Activated CD4-positive, alpha-beta T cell treated with anti-CD3 and anti-CD28 coated beads for 48 hours (primary cell): ENCODE measurements around the gene SNX6.
A peak's percentile ranks its signal among the peaks of the same experiment; 100 is the strongest.
"Not testable (repeated sequence)": the region's sequence is repeated elsewhere in the genome, so short reads cannot be mapped to it uniquely, and the experiment has no call there.

Experiments used
- DNase-seq: peaks from one replicate; pipeline ENCODE4 v3.0.0-alpha.2; 2020

The SNX6 gene

GRCh38 chr14:34629657-34630529 lies at the start of gene SNX6:
SNX6 (minus strand) TSS chr14:34630148; CDS start chr14:34630116, 32 bp downstream.
- DNase-seq: peak; percentile 83

- DNase-seq: no peak
These were observed 48.8 kb upstream of the SNX6 start for GRCh38 chr14:34678735-34679134.

DNA sequence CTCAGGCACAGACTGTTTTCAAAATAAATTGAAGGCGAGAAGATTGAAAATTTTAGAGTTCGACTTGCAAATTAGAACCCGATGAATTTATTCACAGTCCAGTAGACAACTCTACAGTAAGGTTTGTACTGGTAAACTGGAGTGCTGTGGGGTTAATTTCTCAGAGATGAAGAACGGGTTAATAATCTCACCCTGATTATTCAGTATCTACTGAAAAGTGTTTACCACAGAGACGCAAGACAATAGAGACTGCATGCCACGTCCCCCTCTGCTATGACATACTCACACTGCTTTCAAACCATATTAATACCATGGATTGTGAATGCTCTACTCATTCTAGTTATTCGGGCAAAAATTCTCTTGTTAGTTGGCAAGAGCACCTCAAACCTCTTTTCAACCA lies 48.4 kb upstream of the SNX6 start:
- no peak for DNase-seq

GRCh38 chr14:34676516-34677211 lies 46.7 kb upstream of the SNX6 start:
- DNase-seq: no peak

DNA sequence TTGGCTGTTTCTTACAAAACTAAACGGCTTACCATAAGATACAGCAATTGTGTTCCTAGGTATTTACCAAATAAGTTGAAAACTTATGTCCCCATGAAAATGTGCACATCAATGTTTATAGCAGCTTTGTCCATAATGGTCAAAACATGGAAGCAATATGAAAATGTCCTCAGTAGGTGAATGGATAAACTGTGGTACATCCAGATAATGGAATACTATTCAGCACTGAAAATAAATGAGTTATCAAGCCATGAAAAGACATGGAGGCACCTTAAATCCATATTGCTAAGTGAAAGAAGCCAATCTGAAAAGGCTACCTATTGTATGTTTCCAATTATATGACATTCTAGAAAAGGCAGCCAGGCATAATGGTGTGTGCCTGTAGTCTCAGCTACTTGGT lies 43.8 kb upstream of the SNX6 start:
- no peak for DNase-seq

DNA sequence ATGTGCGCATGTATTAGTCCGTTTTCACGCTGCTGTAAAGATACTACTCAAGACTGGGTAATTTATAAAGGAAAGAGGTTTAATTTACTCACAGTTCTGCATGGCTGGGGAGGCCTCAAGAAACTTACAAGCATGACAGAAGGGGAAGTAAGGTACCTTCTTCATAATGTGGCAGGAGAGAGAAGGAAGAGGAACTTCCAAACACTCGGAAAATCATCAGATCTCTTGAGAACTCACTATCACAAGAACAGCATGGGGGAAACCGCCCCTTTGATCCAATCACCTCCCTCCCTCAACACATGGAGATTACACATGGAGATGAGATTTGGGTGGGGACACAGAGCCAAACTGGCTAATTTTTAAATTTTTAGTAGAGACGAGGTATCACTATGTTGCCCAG lies 41.8 kb upstream of the SNX6 start:
- DNase-seq: no peak

GRCh38 chr14:34668111-34668510 lies 38.2 kb upstream of the SNX6 start:
- no peak for DNase-seq

GRCh38 chr14:34667007-34667406 lies 37.1 kb upstream of the SNX6 start:
- DNase-seq: no peak

DNA sequence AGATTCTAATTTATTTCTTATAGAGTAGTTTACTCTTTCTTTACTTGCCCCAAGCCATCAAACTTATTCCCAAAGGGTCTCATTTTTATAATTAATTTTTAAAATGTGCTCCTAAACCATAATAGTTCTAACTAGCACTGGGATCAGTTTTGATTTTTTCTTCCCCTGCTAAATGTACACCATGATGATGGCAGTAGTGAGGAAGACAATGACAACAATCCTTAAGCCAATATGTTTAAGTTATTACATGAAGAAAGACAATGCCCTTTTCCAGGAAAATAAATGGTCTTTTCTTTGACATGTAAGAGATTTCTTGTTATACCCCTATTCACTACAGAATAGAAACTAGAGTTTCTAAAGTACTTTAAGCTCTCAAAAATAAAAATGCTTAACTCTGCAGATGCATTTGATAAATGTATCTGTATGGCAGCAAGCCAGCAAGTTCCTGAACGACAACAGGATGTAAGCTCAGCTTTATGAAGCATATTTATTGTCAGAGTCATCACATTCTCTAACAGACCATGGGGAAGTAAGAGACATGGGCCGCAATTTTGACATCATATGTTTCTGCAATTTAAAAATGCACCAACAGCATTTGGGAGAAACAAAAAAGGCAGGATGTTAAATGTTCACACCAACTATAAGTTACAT lies 36.0 kb upstream of the SNX6 start:
- DNase-seq: no peak

- DNase-seq: no peak
These were observed 32.7 kb upstream of the SNX6 start for GRCh38 chr14:34662561-34663088.

DNA sequence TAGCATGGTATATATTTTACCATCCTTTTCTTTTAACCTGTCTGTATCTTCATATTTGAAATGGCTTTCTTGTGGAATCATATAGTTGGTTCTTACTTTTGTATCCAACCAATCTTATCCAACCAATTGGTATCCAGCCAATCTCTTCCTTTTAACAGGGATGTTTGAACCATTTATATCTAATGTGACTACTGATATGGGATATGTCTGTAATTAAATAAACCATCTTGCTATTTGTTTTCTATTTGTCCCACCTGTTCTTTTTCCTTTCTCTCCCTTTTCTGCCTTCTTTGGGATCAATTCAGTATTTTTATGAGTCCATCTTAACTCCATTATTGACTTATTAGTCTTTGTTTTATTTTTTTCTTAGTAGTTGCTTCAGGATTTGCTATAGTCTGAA lies 30.8 kb upstream of the SNX6 start:
- no peak for DNase-seq

- no peak for DNase-seq
These were observed 26.0 kb upstream of the SNX6 start for GRCh38 chr14:34655959-34656358.

DNA sequence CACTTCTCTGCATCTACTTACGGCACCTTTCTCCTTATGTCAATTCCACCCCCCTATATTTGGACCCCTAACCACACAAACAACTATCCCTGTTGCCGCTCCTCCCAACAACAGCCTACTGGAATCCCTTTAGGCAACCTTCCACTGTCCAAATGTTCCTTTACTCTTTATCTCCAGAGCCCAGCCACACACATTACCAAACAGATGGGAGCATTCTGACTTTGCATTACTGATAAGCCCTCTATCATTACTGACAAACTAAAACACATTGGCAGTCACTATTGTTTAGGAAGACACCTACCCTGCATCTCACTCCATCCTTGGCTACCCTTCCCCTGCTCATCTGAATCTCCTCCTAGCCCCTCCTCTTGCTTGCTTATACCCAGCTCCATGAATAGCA lies 23.1 kb upstream of the SNX6 start:
- not testable (repeated sequence) for DNase-seq

- DNase-seq: not testable (repeated sequence)
These were observed 22.4 kb upstream of the SNX6 start for GRCh38 chr14:34652348-34652747.

DNA sequence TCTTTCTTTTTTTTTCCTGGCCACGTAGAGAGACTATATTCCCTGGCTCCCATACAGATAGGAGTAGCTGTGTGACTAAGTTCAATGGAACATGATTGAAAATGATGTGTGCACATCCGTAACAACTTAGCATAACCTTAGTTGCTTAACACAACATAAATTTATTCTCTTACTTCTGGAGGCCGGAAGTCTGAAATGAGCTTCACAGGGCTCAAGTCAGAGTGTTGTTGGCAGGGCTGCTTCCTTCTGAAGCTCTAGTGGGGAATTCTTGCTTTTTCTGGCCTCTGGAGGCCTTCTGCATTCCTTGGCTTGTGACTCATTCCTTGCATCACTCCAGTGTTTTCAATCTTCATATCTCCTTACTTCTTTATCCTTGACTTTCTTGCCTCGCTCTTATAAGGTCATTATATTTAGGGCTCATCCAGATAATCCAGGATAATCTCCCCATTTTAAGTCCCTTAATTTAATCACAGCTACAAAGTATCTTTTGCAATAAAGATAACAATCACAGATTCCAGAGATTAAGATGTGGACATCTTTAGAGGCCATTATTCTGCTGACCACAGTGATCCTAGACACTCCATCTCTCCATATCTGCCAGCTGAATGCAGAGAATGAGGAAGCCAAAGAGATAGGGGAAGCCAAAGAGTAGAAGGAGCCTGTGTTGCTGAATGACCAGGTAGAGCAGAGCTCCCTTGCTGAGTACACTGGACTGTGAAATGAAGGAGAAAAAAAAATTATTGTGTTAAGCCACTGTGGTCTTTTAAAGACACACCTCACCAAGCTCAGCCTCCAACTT lies 21.0 kb upstream of the SNX6 start:
- DNase-seq: no peak

- not testable (repeated sequence) for DNase-seq
These were observed 20.1 kb upstream of the SNX6 start for GRCh38 chr14:34650006-34650405.

DNA sequence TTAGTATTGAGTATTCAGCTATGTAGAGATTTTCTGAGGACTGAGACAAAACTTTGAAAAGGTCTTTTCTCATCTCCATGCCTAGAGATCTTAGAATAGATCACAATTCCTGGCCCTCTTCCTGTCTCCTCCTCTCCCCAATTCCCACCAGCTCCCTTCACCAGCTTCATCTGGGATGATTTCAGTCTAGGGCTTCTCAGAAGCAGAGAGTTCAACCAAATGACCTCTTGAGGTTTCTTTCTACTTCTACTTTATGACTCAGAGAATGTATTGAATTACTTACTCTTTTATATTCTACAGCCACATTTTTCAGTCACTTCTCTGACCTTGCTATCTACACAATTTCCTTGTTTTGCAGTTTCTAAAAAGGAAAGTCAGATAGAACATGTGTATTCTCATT lies 19.4 kb upstream of the SNX6 start:
- no peak for DNase-seq

DNA sequence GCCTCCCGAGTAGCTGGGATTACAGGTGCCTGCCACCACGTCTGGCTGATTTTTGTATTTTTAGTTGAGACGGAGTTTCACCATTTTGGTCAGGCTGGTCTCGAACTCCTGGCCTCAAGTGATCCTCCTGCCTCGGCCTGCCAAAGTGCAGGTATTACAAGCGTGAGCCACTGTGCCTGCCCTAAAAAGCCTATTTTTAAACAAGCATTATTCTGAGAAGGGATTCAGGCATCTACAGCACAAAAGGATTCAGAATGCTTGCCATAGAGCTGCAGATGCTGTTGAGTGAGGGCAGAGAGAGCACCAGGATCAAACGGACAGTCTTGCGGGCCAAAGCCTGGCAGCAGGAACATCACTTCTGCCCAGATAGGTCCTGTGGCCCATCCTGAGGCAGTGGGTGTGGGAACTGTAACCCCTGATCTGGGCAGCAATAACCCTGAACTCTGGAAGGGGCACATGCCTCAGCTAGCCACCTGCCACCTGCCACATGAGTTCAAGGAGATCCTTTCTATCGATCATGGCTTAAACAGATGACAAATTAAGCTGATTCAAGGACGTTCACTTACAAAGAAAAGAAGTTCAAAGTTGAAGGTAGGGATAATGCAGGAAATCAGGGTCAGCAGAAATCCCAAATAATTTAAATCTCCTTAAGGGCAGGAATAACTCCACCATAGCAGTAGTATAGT lies 16.8 kb upstream of the SNX6 start:
- DNase-seq: no peak

DNA sequence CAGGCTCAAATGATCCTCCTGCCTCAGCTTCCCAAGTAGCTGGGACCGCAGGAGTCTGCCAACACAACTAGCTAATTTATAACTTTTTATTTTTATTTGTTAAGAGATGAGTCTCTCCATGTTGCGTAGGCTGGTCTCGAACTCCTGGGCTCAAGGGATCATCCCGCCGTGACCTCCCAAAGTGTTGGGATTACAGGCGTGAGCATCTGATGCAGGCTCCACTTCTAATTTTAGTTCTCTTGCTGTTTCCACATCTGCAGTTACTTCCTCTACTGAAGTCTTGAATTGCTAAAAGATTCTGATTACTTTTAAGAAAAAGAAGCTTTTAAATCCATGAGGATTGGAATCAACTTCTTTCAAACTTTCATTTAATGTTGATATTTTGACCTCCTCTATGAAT lies 13.4 kb upstream of the SNX6 start:
- no peak for DNase-seq

GRCh38 chr14:34642595-34642994 lies 12.6 kb upstream of the SNX6 start:
- no peak for DNase-seq

GRCh38 chr14:34640826-34641225 lies 10.9 kb upstream of the SNX6 start:
- DNase-seq: no peak

DNA sequence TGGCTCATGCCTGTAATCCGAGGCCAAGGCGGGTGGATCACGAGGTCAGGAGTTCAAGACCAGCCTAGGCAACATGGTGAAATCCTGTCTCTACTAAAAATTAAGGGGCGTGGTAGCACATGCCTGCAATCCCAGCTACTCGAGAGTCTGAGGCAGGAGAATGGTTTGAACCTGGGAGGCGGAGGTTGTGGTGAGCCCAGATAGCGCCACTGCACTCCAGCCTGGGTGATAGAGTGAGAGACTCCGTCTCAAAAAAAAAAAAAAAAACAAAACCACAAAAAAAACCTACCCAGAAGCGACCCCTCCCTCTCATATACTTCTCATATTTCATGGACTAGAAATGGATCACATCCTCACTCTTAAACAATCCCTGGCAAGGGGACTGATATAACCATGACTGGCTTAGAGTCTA lies 4.4 kb upstream of the SNX6 start:
- not testable (repeated sequence) for DNase-seq
